ENCODE measurements around the gene CD4. TPM values are rescaled to one million over a fixed set of nuclear protein-coding genes. Genes with fewer than 3 reads are reported as not detected.
"Not testable (repeated sequence)": the region's sequence is repeated elsewhere in the genome, so short reads cannot be mapped to it uniquely, and the experiment has no call there.

Gene CD4
- not detected in 2 replicates for total RNA-seq

DNA sequence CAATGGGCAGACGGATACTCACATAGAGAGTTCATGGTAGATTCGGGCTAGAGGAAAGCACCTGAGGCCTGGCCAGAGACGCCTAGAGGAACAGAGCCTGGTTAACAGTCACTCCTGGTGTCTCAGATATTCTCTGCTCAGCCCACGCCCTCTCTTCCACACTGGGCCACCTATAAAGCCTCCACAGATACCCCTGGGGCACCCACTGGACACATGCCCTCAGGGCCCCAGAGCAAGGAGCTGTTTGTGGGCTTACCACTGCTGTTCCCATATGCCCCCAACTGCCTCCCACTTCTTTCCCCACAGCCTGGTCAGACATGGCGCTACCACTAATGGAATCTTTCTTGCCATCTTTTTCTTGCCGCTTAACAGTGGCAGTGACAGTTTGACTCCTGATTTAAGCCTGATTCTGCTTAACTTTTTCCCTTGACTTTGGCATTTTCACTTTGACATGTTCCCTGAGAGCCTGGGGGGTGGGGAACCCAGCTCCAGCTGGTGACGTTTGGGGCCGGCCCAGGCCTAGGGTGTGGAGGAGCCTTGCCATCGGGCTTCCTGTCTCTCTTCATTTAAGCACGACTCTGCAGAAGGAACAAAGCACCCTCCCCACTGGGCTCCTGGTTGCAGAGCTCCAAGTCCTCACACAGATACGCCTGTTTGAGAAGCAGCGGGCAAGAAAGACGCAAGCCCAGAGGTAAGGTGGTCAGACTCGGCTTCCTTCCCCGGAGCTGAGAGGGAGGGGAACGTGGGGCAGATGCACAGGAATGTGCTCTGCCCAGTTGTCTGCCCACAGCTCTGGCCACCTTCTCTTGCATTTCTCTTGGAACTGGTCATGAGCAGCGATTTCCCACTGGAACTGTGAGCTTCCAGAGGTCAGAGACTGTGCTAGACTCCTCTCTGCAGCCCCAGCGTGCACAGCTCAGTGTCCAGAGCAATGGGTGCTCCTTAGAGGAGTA, at the start of gene CD4:
Gene CD4, plus strand, starts transcription at position 557 of the 953 bp plus-strand sequence. CDS start 10,611 bp downstream, outside the sequence.
- DNase-seq = no peak

DNA sequence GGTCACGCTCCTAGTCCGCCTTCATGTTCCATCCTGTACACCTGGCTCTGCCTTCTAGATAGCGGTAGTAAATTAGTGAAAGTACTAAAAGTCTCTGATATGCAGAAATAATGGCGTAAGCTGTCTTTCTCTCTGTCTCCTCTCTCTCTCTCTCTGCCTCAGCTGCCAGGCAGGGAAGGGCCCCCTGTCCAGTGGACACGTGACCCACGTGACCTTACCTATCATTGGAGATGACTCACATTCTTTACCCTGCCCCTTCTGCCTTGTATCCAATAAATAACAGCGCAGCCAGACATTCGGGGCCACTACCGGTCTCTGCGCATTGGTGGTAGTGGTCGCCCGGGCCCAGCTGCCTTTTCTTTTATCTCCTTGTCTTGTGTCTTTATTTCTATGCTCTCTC, 47.2 kb upstream of the CD4 start:
- DNase-seq = not testable (repeated sequence)

GRCh38 chr12:6742834-6743233, 46.5 kb upstream of the CD4 start:
- no peak for DNase-seq

DNA sequence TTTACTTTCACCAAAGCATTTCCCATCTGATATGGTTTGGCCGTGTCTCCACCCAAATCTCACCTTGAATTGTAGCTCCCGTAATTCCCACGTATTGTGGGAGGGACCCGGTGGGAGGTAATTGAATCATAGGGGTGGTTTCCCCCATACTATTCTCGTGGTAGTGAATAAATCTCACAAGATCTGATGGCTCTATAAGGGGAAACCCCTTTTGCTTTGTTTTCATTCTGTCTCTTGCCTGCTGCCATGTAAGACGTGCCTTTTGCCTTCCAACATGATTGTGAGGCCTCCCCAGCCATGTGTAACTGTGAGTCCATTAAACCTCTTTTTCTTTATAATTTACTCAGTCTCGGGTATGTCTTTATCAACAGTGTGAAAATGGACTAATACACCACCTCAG, 46.0 kb upstream of the CD4 start:
- DNase-seq = not testable (repeated sequence)

DNA sequence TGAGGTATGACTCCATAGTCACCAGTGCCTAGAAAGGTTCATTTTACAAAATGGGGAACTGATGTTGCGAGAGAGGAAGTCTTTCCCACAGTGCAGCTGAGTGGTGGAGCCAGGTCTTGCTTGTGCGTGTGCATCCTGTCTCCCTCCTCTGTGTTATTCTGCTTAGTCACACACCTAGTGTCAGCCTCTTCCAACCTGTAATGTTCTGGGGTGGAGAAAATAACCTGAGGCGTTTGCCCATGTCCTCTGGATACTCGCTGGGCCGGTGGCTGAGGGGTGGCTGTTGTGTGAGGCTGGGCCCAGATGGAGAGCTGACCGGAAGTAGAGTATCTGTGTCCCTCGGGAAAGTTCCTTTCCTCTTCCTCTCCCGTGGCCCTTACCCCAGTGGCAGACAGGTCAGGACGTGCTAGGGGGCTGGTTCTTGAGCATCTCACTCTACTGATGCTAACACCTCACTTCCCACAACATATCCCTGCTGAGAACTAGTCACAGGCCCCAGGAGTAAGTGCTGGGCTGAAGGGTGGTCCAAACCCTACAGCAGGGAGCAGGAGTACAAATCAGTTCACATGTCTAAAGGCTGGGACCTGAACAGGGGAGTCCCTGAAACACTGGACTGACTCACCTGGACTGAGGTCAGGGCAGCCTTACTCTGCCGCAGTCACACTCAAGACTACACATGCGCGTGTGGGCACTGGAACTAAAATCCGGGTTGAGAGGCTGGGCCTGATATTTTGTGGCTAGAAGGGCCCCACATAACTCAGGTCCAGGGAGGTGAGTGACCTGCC, 43.4 kb upstream of the CD4 start:
- peak; percentile 29 for DNase-seq

GRCh38 chr12:6747216-6747615, 42.1 kb upstream of the CD4 start:
- no peak for DNase-seq

GRCh38 chr12:6748761-6749160, 40.6 kb upstream of the CD4 start:
- DNase-seq = no peak

- no peak for DNase-seq
These were observed 38.8 kb upstream of the CD4 start for GRCh38 chr12:6750506-6750905.

GRCh38 chr12:6751767-6752166, 37.6 kb upstream of the CD4 start:
- DNase-seq = no peak

GRCh38 chr12:6752167-6752920, 37.0 kb upstream of the CD4 start:
- DNase-seq = peak; percentile 76

DNA sequence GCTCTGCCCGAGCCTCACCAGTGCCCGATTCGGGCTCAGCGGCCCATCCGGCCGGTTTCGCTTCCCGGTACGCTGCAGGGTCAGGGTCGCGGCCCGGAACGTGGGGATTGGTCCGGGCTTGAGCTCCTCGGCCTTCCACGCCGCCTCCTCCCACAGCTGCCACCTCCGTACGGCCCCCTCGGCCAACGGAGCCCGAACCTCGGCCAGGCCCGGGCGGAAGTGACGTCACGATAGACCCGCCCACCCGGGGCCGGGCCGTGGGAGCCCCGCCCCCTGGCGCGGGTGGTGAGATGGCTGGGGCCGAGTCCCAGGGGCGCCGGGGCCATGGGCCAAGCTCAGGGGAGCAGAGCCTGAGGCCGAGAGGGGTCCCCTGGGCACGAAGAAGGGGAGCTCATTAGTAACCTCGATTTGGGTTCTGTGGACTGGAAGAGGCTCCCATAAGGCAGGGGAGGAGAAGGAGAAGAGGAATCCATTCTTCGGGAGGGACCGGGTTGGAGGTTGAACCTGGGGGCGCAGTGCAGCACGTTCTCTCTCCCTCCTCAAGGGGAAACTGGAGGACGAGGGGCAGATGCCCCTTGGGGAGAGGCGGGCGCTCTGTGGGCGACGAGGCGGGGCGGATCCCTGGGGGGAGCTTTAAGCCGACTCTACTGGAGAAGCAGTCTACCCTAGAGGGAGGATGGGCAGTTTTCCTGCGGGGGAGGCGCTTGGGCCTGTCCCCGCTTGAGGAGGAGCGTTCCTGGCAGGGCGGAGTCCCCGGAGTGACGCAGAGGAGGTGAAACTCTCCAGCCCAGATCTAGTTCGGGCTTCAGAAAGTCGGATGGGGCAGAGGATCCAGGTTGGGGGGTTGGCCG, 36.2 kb upstream of the CD4 start, which contains the start of gene MLF2:
Gene MLF2, minus strand, starts transcription at position 221 of the 851 bp plus-strand sequence. CDS start 807 bp downstream, outside the sequence.
- peak; percentile 99 for DNase-seq

DNA sequence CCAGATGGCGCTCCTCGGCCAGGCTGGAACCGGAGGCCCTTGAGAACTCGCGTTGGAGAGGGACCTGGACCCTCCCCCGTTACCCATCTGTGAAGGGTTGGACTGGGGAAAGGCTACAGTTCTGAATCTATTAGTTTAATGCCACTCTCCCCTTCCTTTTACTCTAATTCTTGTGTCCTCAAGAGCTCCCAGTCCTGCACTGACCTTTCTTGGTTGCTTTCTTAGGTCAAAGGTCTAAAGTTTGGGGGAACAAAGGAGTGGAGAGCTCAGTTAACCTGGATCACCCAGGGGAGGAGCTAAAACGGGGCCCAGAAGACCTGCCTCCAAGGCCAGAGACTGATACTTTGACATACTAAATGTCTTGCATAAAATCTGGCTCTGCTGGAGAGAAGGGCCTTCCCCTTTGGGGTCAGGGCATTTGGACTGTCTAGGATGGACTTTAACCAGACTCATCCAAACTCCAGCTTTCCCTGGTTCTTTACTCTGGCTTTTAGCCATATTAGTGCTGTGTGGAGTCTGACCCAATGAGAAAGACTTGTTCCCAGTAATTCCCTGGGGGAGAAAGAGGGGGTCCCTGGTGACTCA, 35.5 kb upstream of the CD4 start:
- no peak for DNase-seq

- no peak for DNase-seq
These were observed 34.9 kb upstream of the CD4 start for GRCh38 chr12:6754411-6754810.

DNA sequence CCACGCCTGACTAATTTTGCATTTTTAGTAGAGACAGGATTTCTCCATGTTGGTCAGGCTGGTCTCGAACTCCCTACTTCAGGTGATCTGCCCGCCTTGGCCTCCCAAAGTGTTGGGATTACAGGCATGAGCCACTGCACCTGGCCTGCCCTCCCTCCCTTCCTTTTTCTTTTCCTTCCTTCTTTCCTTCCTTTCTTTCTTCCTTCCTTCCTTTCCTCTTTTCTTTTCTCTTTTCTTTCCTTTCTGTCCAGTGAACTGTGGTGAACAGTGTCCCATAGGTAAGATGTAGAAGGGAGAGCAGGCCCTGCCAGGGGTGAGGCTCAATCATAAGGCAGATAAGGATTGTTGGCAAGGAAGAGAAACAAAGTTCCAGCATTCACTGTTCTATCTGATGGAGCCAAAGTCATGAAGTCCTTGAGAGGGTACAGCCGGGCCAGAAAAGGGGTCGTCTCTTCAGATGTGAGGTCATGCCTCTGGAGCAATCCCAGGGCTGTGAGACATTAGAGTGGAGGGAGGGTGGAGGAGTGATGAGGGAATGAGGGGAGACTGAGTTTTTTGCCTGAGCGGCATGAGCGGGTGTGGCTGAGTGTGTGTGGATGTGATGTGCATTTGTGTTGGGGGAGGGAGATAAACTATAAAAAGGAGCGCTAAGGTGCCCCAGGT, 32.2 kb upstream of the CD4 start:
- no peak for DNase-seq

- DNase-seq = no peak
These were observed 30.7 kb upstream of the CD4 start for GRCh38 chr12:6758506-6759095.

GRCh38 chr12:6759741-6760140, 29.6 kb upstream of the CD4 start:
- no peak for DNase-seq

DNA sequence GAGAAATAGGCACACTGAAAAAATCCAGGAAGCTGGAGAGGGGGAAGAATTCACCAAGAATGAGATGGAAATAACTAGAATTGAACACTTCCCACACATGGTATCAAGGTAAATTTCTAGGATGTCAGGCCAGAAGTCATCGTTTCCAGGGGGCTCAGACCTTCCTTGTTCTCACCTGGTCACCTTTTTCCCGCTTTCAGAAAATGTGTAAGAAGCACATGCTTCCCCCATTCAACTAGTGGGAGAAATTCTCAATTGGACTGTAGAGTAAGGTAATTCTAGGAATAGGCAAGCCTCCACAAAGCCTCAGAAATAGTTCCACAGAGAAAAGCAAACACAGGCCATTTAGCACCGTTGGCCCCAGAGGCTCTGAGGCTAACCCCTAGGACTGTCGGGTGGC, 25.9 kb upstream of the CD4 start:
- DNase-seq = no peak

DNA sequence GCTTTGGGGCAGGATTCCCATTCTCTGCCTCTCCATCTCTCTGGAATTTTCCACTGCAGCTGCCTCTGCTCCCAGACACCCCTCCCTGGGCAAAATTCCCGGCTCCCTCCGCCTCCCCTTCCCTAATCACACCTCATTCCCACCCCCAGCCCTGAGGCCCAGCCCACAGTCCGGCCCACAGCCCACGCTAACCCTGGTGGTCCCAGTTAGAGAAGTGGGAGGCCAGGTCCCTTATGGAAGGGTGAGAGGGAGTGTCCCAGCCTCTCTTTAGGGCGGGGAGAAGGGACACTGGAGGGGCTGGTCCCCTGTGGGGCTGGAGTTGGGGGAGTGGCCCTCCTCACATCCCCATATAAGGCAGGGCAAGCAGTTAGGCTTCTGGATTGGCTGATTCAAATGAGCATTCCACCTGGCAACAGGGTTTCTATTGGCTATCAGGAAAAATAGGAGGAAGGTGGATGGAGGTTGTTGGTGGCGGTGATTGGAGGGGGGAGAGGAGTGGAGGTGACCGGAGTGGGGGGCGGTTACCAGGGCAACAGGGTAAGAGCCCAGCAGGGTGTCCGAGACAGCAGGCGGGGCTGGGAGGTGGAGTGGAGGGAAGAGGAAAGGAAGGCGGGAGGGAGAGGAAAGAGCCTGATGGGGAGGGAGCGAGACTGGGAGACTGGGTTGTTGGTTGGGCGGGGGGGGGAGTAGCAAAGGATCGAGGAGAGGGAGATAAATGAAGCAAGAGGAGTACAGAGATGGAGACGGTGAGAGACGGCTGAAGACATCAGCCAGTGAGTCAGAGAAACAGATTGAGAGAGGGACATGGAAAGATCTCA, 25.1 kb upstream of the CD4 start:
- DNase-seq = peak; percentile 98

GRCh38 chr12:6765048-6765633, 24.2 kb upstream of the CD4 start:
- peak; percentile 26 for DNase-seq

Data from dermis blood vessel endothelial cell (primary cell).